ENCODE measurements around the gene MAMDC4.

- TF ChIP-seq EZH2phosphoT487 (IDR thresholded peaks at IDR 0.05; ENCODE audit: unreplicated experiment), result no peak
- TF ChIP-seq CTCF (conservative IDR thresholded peaks at IDR 0.05; ENCODE audit: low read depth in 2 of 2), result no peak
Measured at GRCh38 chr9:136882109-136882946, 30.2 kb downstream of the MAMDC4 start.

All from GM23338 (cell line).